Camera-type eye (tissue), 1 donor: ENCODE data around the gene STX2. TPM values are rescaled to one million over a fixed set of nuclear protein-coding genes. Genes with fewer than 3 reads are reported as not detected.

Experiments used
- total RNA-seq: library from RNA; depleted of rRNA; stranded (reverse); fragments of >200 nt; gene quantifications from one replicate; pipeline ENCODE4 v1.2.3, GENCODE V29; 2014

Gene STX2
- 25.6 TPM for total RNA-seq

GRCh38 chr12:130838951-130839769 lies at the start of gene STX2:
Gene STX2 (minus strand): TSS chr12:130839250. CDS start chr12:130839099, 151 bp downstream.

DNA sequence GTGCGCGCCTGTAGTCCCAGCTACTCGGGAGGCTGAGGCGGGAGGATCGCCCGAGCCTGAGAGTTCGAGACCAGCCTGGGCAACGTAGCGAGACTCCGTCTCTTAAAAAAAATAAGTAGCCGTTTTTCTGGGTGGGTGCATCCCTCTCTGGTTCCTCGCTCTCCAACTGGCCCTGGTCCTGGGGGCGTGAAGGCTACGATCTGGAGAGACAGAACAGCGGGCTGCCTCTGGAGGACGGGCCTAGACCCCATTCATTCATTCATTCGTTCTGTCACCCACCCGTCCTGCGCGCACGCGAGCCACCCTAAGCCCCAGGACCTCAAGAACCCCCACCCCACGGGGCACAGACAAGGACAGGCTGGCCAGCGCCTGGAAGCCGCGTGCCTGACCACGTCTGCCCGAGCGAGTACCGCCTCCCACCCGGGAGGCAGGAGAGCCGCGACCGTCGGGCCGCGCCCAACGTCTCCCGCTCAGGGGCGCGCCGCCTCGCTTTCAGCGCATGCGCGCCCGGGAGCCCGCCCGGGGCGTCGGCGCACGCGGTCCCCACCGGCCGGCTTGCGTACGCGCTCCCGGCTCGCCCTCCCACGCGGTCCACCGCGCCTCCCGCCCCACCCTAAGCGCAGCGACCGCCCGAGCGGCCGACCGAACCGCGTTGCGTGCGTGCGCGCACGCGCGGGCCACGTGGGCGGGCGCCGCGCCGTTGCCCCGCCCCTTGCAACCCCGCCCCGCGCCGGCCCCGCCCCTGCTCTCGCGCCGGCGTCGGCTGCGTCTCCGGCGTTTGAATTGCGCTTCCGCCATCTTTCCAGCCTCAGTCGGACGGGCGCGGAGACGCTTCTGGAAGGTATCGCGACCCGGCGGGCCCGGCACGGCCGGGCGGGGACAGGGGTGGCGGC lies 32.5 kb upstream of the STX2 start, which contains the start of gene RAN:
Gene RAN (plus strand): TSS at position 781 of the 893 bp plus-strand sequence. CDS start 528 bp downstream, outside the sequence.

Other genes starting within 250 kb of the STX2 start
- gene RIMBP2, start 123.0 kb downstream of the STX2 start, total RNA-seq = 44.0 TPM
- gene RAN, start 32.8 kb upstream of the STX2 start, total RNA-seq = 237 TPM
- gene ADGRD1, start 114.7 kb upstream of the STX2 start, total RNA-seq = 17.2 TPM